GM21447 (cell line): ENCODE measurements around the gene FGFBP1.
"Not testable (repeated sequence)": the region's sequence is repeated elsewhere in the genome, so short reads cannot be mapped to it uniquely, and the experiment has no call there.

ENCODE experiments used
- ATAC-seq: cut with Tn5 transposase; IDR thresholded peaks from one replicate; pipeline ENCODE4 v1.9.1; 2021; ENCODE audit not compliant: unreplicated experiment

FGFBP1 gene

GRCh38 chr4:15947684-15948083, 9.1 kb upstream of the FGFBP1 start:
- ATAC-seq = no peak

- ATAC-seq = no peak
Measured at GRCh38 chr4:15945516-15945915, 7.0 kb upstream of the FGFBP1 start.

GRCh38 chr4:15944895-15945294, 6.4 kb upstream of the FGFBP1 start:
- no peak for ATAC-seq

GRCh38 chr4:15942283-15942682, 3.7 kb upstream of the FGFBP1 start:
- ATAC-seq = no peak

- no peak for ATAC-seq
Measured at GRCh38 chr4:15938182-15938581, 358 bp downstream of the FGFBP1 start.

GRCh38 chr4:15936495-15936894, 2.0 kb downstream of the FGFBP1 start:
- ATAC-seq = no peak

GRCh38 chr4:15935504-15936402, 2.8 kb downstream of the FGFBP1 start:
- ATAC-seq = no peak

- no peak for ATAC-seq
Measured at GRCh38 chr4:15934259-15934658, 4.3 kb downstream of the FGFBP1 start.

GRCh38 chr4:15931451-15932210, 6.9 kb downstream of the FGFBP1 start:
- ATAC-seq = no peak

- no peak for ATAC-seq
Measured at GRCh38 chr4:15930314-15930713, 8.2 kb downstream of the FGFBP1 start.

- ATAC-seq = no peak
Measured at GRCh38 chr4:15929540-15929939, 9.0 kb downstream of the FGFBP1 start.

- no peak for ATAC-seq
Measured at GRCh38 chr4:15928883-15929282, 9.7 kb downstream of the FGFBP1 start.

- ATAC-seq = no peak
Measured at GRCh38 chr4:15926486-15926885, 12.1 kb downstream of the FGFBP1 start.

GRCh38 chr4:15925830-15926229, 12.7 kb downstream of the FGFBP1 start:
- ATAC-seq = no peak

- ATAC-seq = no peak
Measured at GRCh38 chr4:15921592-15921932, 17.0 kb downstream of the FGFBP1 start.

- ATAC-seq = no peak
Measured at GRCh38 chr4:15920723-15921591, 17.6 kb downstream of the FGFBP1 start.

- ATAC-seq = no peak
Measured at GRCh38 chr4:15918484-15919129, 19.9 kb downstream of the FGFBP1 start.

- no peak for ATAC-seq
Measured at GRCh38 chr4:15917297-15917696, 21.2 kb downstream of the FGFBP1 start.

- ATAC-seq = not testable (repeated sequence)
Measured at GRCh38 chr4:15916358-15916757, 22.2 kb downstream of the FGFBP1 start.

GRCh38 chr4:15914736-15915135, 23.8 kb downstream of the FGFBP1 start:
- ATAC-seq = no peak

GRCh38 chr4:15914291-15914690, 24.2 kb downstream of the FGFBP1 start:
- no peak for ATAC-seq
